SK-N-SH (cell line): Measurements from ENCODE around the gene NIPSNAP3A. TPM values are rescaled to one million over a fixed set of nuclear protein-coding genes. Genes with fewer than 3 reads are reported as not detected.

Source experiments
- CTCF ChIA-PET: fragments of 300-600, 350-600 bp; formaldehyde crosslinking; extraction: SDS; loops from one replicate; lab custom pipeline; 2021; lab: Yijun Ruan, JAX
- POLR2A ChIA-PET: fragments of 350-600 bp; sonication (Branson Sonifier 250); formaldehyde crosslinking; extraction: SDS; loops from one replicate; lab custom pipeline; 2020; ENCODE audit warnings: antibody characterized with exemption, inconsistent platforms; lab: Yijun Ruan, JAX
- DNase-seq: peaks from one replicate; pipeline ENCODE4 v3.0.0; 2012
- H2AFZ ChIP-seq: fragments of 200-600 bp; sonication (generic); 2 replicates; pipeline ENCODE4 v1.8.1; 2016; ENCODE audit warnings: antibody characterized with exemption, mild to moderate bottlenecking, low read depth
- H3F3A ChIP-seq: fragments of 200-600 bp; sonication (generic); replicated peaks from 2 replicates; pipeline ENCODE3; 2016; ENCODE audit warnings: antibody characterized with exemption, mild to moderate bottlenecking; ENCODE audit not compliant: insufficient read depth
- H3K27ac ChIP-seq, 2 experiments: fragments of 200-500 bp in 1 of 2; fragments of 200-600 bp in 1 of 2; sonication (Bioruptor generic) in 1 of 2; sonication (generic), shearing (Covaris generic) in 1 of 2; 2 replicates each; pipeline versions ENCODE4 v1.5.1 to v1.6.1; 2014 to 2016; ENCODE audit warnings: low read depth in 2 of 2, inconsistent platforms in 1 of 2, low read length in 1 of 2, mild to moderate bottlenecking in 1 of 2, mixed read lengths in 1 of 2
- H3K27me3 ChIP-seq: fragments of 200-600 bp; sonication (generic), shearing (Covaris generic); 2 replicates; pipeline ENCODE4 v1.6.1; 2016; ENCODE audit warnings: mixed run types; ENCODE audit not compliant: insufficient read depth
- H3K36me3 ChIP-seq, 2 experiments: fragments of 200-500 bp in 1 of 2; fragments of 200-600 bp in 1 of 2; sonication (Bioruptor generic) in 1 of 2; sonication (generic) in 1 of 2; replicated peaks in 1 of 2; 2 replicates each; pipeline versions ENCODE3 to v1.5.1; 2014 to 2016; ENCODE audit warnings: low read length in 1 of 2, mild to moderate bottlenecking in 1 of 2; ENCODE audit not compliant: insufficient read depth in 2 of 2, control insufficient read depth in 1 of 2
- H3K4me1 ChIP-seq, 2 experiments: fragments of 200-500 bp in 1 of 2; fragments of 200-600 bp in 1 of 2; sonication (Bioruptor generic) in 1 of 2; sonication (generic), shearing (Covaris generic) in 1 of 2; 2 replicates each; pipeline versions ENCODE4 v1.5.1 to v1.6.1; 2014 to 2016; ENCODE audit warnings: low read depth in 1 of 2, low read length in 1 of 2, mixed run types in 1 of 2; ENCODE audit not compliant: insufficient read depth in 2 of 2, control insufficient read depth in 1 of 2
- H3K4me2 ChIP-seq: fragments of 200-600 bp; sonication (generic), shearing (Covaris generic); 2 replicates; pipeline ENCODE4 v1.6.1; 2017; ENCODE audit warnings: mixed run types
- H3K4me3 ChIP-seq, 2 experiments: fragments of 200-500 bp in 1 of 2; fragments of 200-600 bp in 1 of 2; sonication (Bioruptor generic) in 1 of 2; sonication (generic), shearing (Covaris generic) in 1 of 2; 2 replicates each; pipeline versions ENCODE4 v1.5.1 to v1.8.1; 2014 to 2016; ENCODE audit warnings: low read depth in 2 of 2, inconsistent platforms in 1 of 2, low read length in 1 of 2, mild to moderate bottlenecking in 1 of 2, mixed read lengths in 1 of 2, moderate library complexity in 1 of 2
- H3K79me2 ChIP-seq: fragments of 200-600 bp; sonication (generic); 2 replicates; pipeline ENCODE4 v1.8.1; 2017; ENCODE audit warnings: mild to moderate bottlenecking; ENCODE audit not compliant: insufficient read depth
- H3K9ac ChIP-seq: fragments of 200-600 bp; sonication (generic); 2 replicates; pipeline ENCODE4 v1.6.1; 2017; ENCODE audit warnings: mixed run types
- H3K9me2 ChIP-seq: fragments of 200-600 bp; sonication (generic); 2 replicates; pipeline ENCODE4 v1.6.1; 2017; ENCODE audit warnings: mixed run types
- H3K9me3 ChIP-seq: fragments of 200-600 bp; sonication (generic); 2 replicates; pipeline ENCODE4 v1.6.1; 2017; ENCODE audit warnings: mixed run types, mild to moderate bottlenecking, moderate library complexity
- H4K20me1 ChIP-seq: fragments of 200-600 bp; sonication (generic); 2 replicates; pipeline ENCODE4 v1.6.1; 2017; ENCODE audit warnings: mild to moderate bottlenecking, mixed run types; ENCODE audit not compliant: insufficient read depth
- CHD2 ChIP-seq: fragments of 150-350 bp; IDR thresholded peaks from 2 replicates; pipeline ENCODE4 v1.6.1; 2018; ENCODE audit warnings: low read length; ENCODE audit not compliant: partially characterized antibody
- EZH2phosphoT487 ChIP-seq: fragments of 200-600 bp; sonication (generic); IDR thresholded peaks from 2 replicates; pipeline ENCODE4 v1.6.1; 2017; ENCODE audit warnings: low read depth, mixed run types, mild to moderate bottlenecking, antibody characterized with exemption, moderate library complexity, borderline replicate concordance
- GABPA ChIP-seq: IDR thresholded peaks from 2 replicates; pipeline ENCODE4 v1.4.0; 2012; ENCODE audit warnings: low read depth, mild to moderate bottlenecking
- GATA2 ChIP-seq: sonication (generic); formaldehyde crosslinking; IDR thresholded peaks from 2 replicates; pipeline ENCODE4 v1.5.0; 2020; ENCODE audit warnings: mild to moderate bottlenecking, missing genetic modification reagents
- JUND ChIP-seq: IDR thresholded peaks from 2 replicates; pipeline ENCODE4 v1.4.0; 2012
- NFIC ChIP-seq: IDR thresholded peaks from 2 replicates; pipeline ENCODE4 v1.4.0; 2012; ENCODE audit warnings: borderline replicate concordance
- RCOR1 ChIP-seq: fragments of 150-350 bp; IDR thresholded peaks from 2 replicates; pipeline ENCODE4 v1.6.1; 2017; ENCODE audit warnings: antibody characterized with exemption, low read length
- RFX5 ChIP-seq: IDR thresholded peaks from 2 replicates; pipeline ENCODE4 v1.6.1; 2012; ENCODE audit warnings: mild to moderate bottlenecking, improper control_type of control experiment, low read length
- SMC3 ChIP-seq: IDR thresholded peaks from 2 replicates; pipeline ENCODE4 v1.6.1; 2012; ENCODE audit warnings: low read depth, low read length, improper control_type of control experiment
- TCF12 ChIP-seq: IDR thresholded peaks from 2 replicates; pipeline ENCODE4 v1.4.0; 2012
- WGBS: methylation state at CpG from one replicate; pipeline ENCODE4 v1.1.6; 2017; ENCODE audit warnings: low lambda C conversion rate; 5-methylcytosine and 5-hydroxymethylcytosine counted together
- polyA plus RNA-seq, 3 experiments: library from polyadenylated mRNA; depleted of rRNA; stranded (reverse); fragments of >200 nt; gene quantifications; 2 replicates each; pipeline ENCODE4 v1.2.3, GENCODE V29; 2012
- TF ChIP-seq, protein P1 (sequence below): IDR thresholded peaks from 2 replicates; pipeline ENCODE4 v1.4.0; 2012; ENCODE audit warnings: low read depth, borderline replicate concordance
- TF ChIP-seq, protein P2 (sequence below): fragments of 200-600 bp; sonication (generic); IDR thresholded peaks from 2 replicates; pipeline ENCODE4 v1.6.1; 2017; ENCODE audit warnings: antibody characterized with exemption, mild to moderate bottlenecking, moderate library complexity
- TF ChIP-seq, protein P3 (sequence below): IDR thresholded peaks from 2 replicates; pipeline ENCODE4 v1.6.1; 2012; ENCODE audit warnings: mild to moderate bottlenecking, low read depth, low read length, moderate library complexity

NIPSNAP3A gene
- polyA plus RNA-seq, 1 of the 3 experiments (the other 2 are of a cell fraction), result 29.2 TPM

DNA sequence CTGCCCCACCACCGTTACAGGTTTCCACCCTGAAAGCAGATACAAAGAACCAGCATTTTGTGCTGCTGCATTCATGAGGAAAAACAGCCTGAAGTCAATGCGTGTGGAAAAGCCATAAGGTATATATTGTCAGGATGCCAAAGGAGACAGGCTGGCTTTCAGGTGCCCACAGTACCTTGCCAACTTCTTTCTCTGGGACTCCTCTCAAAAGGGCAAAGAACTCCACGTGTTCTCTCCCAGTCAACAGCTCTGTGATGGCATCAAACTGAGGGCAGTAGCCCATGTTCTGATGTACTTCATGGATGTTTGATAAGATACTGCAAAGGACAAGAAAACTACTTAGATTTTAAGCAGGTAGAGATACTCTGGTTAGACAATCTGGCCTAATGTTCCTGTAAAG is 40.8 kb downstream of the NIPSNAP3A start:
- no peak overlapping the region for H3K27ac ChIP-seq
- peaks cover 22 to 77% of the 10 kb centered on the region in 2 experiments for H3K36me3 ChIP-seq
- H3K9me2 ChIP-seq, result no peaks in the 10 kb centered on the region
- H3K9me3 ChIP-seq, result no peaks in the 10 kb centered on the region
- peaks cover 3% of the 10 kb centered on the region for H3F3A ChIP-seq
- TF ChIP-seq EZH2phosphoT487 (no peak), NFIC (no peak), CHD2 (no peak), RFX5 (no peak), TCF12 (no peak), JUND (no peak), SMC3 (no peak), GATA2 (no peak), GABPA (no peak), RCOR1 (no peak)
- TF ChIP-seq, protein P1, sequence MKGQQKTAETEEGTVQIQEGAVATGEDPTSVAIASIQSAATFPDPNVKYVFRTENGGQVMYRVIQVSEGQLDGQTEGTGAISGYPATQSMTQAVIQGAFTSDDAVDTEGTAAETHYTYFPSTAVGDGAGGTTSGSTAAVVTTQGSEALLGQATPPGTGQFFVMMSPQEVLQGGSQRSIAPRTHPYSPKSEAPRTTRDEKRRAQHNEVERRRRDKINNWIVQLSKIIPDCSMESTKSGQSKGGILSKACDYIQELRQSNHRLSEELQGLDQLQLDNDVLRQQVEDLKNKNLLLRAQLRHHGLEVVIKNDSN, result no peak
- TF ChIP-seq, protein P2, sequence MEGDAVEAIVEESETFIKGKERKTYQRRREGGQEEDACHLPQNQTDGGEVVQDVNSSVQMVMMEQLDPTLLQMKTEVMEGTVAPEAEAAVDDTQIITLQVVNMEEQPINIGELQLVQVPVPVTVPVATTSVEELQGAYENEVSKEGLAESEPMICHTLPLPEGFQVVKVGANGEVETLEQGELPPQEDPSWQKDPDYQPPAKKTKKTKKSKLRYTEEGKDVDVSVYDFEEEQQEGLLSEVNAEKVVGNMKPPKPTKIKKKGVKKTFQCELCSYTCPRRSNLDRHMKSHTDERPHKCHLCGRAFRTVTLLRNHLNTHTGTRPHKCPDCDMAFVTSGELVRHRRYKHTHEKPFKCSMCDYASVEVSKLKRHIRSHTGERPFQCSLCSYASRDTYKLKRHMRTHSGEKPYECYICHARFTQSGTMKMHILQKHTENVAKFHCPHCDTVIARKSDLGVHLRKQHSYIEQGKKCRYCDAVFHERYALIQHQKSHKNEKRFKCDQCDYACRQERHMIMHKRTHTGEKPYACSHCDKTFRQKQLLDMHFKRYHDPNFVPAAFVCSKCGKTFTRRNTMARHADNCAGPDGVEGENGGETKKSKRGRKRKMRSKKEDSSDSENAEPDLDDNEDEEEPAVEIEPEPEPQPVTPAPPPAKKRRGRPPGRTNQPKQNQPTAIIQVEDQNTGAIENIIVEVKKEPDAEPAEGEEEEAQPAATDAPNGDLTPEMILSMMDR, result no peak
- TF ChIP-seq, protein P3, sequence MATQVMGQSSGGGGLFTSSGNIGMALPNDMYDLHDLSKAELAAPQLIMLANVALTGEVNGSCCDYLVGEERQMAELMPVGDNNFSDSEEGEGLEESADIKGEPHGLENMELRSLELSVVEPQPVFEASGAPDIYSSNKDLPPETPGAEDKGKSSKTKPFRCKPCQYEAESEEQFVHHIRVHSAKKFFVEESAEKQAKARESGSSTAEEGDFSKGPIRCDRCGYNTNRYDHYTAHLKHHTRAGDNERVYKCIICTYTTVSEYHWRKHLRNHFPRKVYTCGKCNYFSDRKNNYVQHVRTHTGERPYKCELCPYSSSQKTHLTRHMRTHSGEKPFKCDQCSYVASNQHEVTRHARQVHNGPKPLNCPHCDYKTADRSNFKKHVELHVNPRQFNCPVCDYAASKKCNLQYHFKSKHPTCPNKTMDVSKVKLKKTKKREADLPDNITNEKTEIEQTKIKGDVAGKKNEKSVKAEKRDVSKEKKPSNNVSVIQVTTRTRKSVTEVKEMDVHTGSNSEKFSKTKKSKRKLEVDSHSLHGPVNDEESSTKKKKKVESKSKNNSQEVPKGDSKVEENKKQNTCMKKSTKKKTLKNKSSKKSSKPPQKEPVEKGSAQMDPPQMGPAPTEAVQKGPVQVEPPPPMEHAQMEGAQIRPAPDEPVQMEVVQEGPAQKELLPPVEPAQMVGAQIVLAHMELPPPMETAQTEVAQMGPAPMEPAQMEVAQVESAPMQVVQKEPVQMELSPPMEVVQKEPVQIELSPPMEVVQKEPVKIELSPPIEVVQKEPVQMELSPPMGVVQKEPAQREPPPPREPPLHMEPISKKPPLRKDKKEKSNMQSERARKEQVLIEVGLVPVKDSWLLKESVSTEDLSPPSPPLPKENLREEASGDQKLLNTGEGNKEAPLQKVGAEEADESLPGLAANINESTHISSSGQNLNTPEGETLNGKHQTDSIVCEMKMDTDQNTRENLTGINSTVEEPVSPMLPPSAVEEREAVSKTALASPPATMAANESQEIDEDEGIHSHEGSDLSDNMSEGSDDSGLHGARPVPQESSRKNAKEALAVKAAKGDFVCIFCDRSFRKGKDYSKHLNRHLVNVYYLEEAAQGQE, result no peak
- H3K9ac ChIP-seq, result no peak overlapping the region
- H2AFZ ChIP-seq, result no peak overlapping the region
- H3K4me1 ChIP-seq, result peaks cover 0 to 2% of the 10 kb centered on the region in 2 experiments; a peak in 2 of 4 replicates
- no peaks in the 10 kb centered on the region for H3K27me3 ChIP-seq
- ChIA-PET CTCF (interaction anchor here (1.5 kb wide), 1 partner anchor 627 kb away, joined by 3 read pairs; no protein-coding TSS in a partner anchor), POLR2A (no interaction called here)
- H3K79me2 ChIP-seq, result no peaks in the 10 kb centered on the region
- WGBS, result 93% methylated on average over 3 of the region's 3 CpGs
- DNase-seq, result no peak
- no peaks in the 10 kb centered on the region for H4K20me1 ChIP-seq
- H3K4me3 ChIP-seq, result no peak overlapping the region
- H3K4me2 ChIP-seq, result no peak overlapping the region
